Naive thymus-derived CD4-positive, alpha-beta T cell (primary cell): ENCODE measurements around the gene AIP. TPM values are rescaled to one million over a fixed set of nuclear protein-coding genes. Genes with fewer than 3 reads are reported as not detected.
"Not testable (repeated sequence)": the region's sequence is repeated elsewhere in the genome, so short reads cannot be mapped to it uniquely, and the experiment has no call there.

Source experiments
- ATAC-seq: fragments of 150-1000 bp; cut with Tn5 transposase; 2 replicates; pipeline ENCODE4 v1.10.0; 2021; ENCODE audit warnings: mild to moderate bottlenecking, moderate library complexity
- CTCF ChIA-PET: fragments of 350-600 bp; sonication (Branson Sonifier 250); formaldehyde crosslinking; loops from one replicate; lab custom pipeline; 2021; ENCODE audit warnings: antibody characterized with exemption; lab: Charles Lee
- POLR2A ChIA-PET: fragments of 350-600 bp; sonication (Branson Sonifier 250); formaldehyde crosslinking; loops from one replicate; lab custom pipeline; 2021; ENCODE audit warnings: antibody characterized with exemption, inconsistent platforms; lab: Charles Lee
- DNase-seq, 9 donors: peaks; one replicate each; pipeline versions ENCODE4 v3.0.0 to v3.0.0-alpha.2; 2020 to 2022; ENCODE audit warnings: mixed read lengths in 1 of 9
- H3K27ac ChIP-seq: one replicate; pipeline ENCODE4 v1.7.0; 2013; ENCODE audit warnings: mild to moderate bottlenecking, low read depth, low read length, moderate library complexity
- H3K27me3 ChIP-seq, 2 donors: one replicate each; pipeline ENCODE4 v1.7.0; 2013; ENCODE audit warnings: low read length in 2 of 2, mild to moderate bottlenecking in 2 of 2, moderate library complexity in 2 of 2; ENCODE audit not compliant: control insufficient read depth in 2 of 2, insufficient read depth in 2 of 2
- H3K36me3 ChIP-seq, 3 experiments: 1 replicate in 2 of 3; 2 replicates in 1 of 3; pipeline ENCODE4 v1.7.0; 2013; ENCODE audit warnings: low read length in 3 of 3, mild to moderate bottlenecking in 3 of 3, moderate library complexity in 1 of 3; ENCODE audit not compliant: insufficient read depth in 3 of 3, control insufficient read depth in 2 of 3
- H3K4me1 ChIP-seq, 2 donors: one replicate each; pipeline ENCODE4 v1.7.0; 2013; ENCODE audit warnings: low read length in 2 of 2, mild to moderate bottlenecking in 2 of 2, moderate library complexity in 1 of 2; ENCODE audit not compliant: control insufficient read depth in 2 of 2, insufficient read depth in 2 of 2
- H3K4me3 ChIP-seq: 2 replicates; pipeline ENCODE4 v1.7.0; 2013; ENCODE audit warnings: mild to moderate bottlenecking, low read length
- H3K9me3 ChIP-seq, 3 experiments: 1 replicate in 2 of 3; 2 replicates in 1 of 3; pipeline ENCODE4 v1.7.0; 2013; ENCODE audit warnings: low read length in 3 of 3; ENCODE audit not compliant: control insufficient read depth in 2 of 3
- H3K27ac Mint-ChIP-seq, 9 donors: one replicate each; pipeline ENCODE4 v1.8.0; 2020 to 2022; ENCODE audit warnings: mixed read lengths in 9 of 9, mild to moderate bottlenecking in 8 of 9, moderate library complexity in 5 of 9, inconsistent platforms in 2 of 9
- H3K27me3 Mint-ChIP-seq, 5 donors: one replicate each; pipeline ENCODE4 v1.8.0; 2021 to 2022; ENCODE audit warnings: mixed read lengths in 5 of 5, mild to moderate bottlenecking in 1 of 5
- H3K36me3 Mint-ChIP-seq, 5 donors: one replicate each; pipeline ENCODE4 v1.8.0; 2020 to 2022; ENCODE audit warnings: mixed read lengths in 5 of 5, mild to moderate bottlenecking in 3 of 5, inconsistent platforms in 1 of 5
- H3K4me1 Mint-ChIP-seq, 7 donors: one replicate each; pipeline ENCODE4 v1.8.0; 2020 to 2022; ENCODE audit warnings: mixed read lengths in 7 of 7, mild to moderate bottlenecking in 3 of 7, inconsistent platforms in 1 of 7
- H3K4me3 Mint-ChIP-seq, 10 donors: one replicate each; pipeline ENCODE4 v1.8.0; 2020 to 2022; ENCODE audit warnings: mild to moderate bottlenecking in 10 of 10, mixed read lengths in 10 of 10, moderate library complexity in 6 of 10, inconsistent platforms in 2 of 10
- H3K9me3 Mint-ChIP-seq, 11 donors: one replicate each; pipeline ENCODE4 v1.8.0; 2020 to 2022; ENCODE audit warnings: mixed read lengths in 11 of 11, mild to moderate bottlenecking in 4 of 11, inconsistent platforms in 1 of 11, moderate library complexity in 1 of 11
- intact Hi-C, 2 donors: fragments of 100-400 bp; cut with micrococcal nuclease; formaldehyde crosslinking; loops; one replicate each; pipeline ENCODE4 v1.15.1; 2023
- polyA plus RNA-seq, 2 donors: library from polyadenylated mRNA; unstranded; fragments of 300-500 nt; fragmentation: Illumina TruSeq; gene quantifications; one replicate each; pipeline ENCODE4 v1.2.3, GENCODE V29; 2021
- total RNA-seq, 6 experiments: library from RNA in 5 of 6; stranded (reverse) in 5 of 6; gene quantifications; 1 replicate in 5 of 6; 2 replicates in 1 of 6; pipeline ENCODE4 v1.2.3 and lab custom pipeline; 2021 to 2026

AIP gene
- total and polyA plus RNA-seq, 7 experiments from 2014 or later = 107 to 205 (median 137) TPM

DNA sequence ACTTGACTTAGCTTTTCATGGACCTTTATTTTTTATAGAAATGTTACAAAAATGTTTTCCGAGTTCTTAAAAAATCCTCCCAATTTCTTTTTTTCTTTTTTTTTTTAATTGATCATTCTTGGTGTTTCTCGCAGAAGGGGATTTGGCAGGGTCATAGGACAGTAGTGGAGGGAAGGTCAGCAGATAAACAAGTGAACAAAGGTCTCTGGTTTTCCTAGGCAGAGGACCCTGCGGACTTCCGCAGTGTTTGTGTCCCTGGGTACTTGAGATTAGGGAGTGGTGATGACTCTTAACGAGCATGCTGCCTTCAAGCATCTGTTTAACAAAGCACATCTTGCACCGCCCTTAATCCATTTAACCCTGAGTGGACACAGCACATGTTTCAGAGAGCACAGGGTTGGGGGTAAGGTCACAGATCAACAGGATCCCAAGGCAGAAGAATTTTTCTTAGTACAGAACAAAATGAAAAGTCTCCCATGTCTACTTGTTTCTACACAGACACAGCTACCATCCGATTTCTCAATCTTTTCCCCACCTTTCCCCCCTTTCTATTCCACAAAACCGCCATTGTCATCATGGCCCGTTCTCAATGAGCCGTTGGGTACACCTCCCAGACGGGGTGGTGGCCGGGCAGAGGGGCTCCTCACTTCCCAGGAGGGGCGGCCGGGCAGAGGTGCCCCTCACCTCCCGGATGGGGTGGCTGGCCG is 5.3 kb upstream of the AIP start:
- POLR2A ChIA-PET = interaction anchor here (0.6 to 1.5 kb wide), 5 partner anchors 14 to 85 kb away, joined by 3 to 5 read pairs (median 3); no protein-coding TSS in a partner anchor
- not testable (repeated sequence) for H3K4me1 Mint-ChIP-seq

DNA sequence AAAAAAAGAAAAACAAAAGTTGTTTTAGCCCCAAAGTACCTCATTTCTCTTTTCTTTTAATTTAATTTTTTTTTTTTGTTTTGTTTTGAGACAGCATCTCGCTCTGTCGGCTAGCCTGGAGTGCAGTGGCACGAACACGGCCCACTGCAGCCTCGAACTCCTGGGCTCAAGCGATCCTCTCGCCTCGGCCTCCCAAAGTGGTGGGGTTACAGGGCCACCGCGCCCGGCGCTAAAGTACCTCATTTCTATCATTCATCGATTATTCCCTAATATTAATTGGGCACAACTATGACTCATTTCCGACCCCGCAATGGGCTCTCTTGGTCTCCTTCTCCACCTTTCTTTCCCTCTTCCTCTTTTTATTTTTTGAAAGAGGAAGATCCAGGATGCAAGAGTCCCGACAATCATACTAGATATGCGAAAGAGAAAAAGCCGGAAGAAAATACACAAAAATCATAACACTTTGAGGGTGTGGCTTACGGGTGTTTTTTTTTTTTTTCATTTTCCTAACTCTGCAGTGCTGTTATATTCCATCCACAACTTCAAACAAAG is 475 bp upstream of the AIP start:
- Mint-ChIP-seq H3K4me1 (peaks cover 34 to 49% (median 43%) of the 10 kb centered on the region in 7 donors), H3K4me3 (peak overlapping the region; percentile 90 to 100 (median 96)), H3K27me3 (peaks cover 0 to 5% (median 0%) of the 10 kb centered on the region in 5 donors), H3K27ac (peak overlapping the region; percentile 95 to 100 (median 99)), H3K36me3 (peaks cover 0 to 29% (median under 1%) of the 10 kb centered on the region in 5 donors), H3K9me3 (no peaks in the 10 kb centered on the region)
- ChIA-PET POLR2A (interaction anchor here (0.5 to 5.9 kb wide), 39 partner anchors 9 to 640 kb away, joined by 3 to 122 read pairs (median 4); partner anchors contain the start of genes CDK2AP2, PITPNM1, POLD4 and PPP1CA), CTCF (interaction anchor here (0.6 to 3.7 kb wide), 9 partner anchors 14 to 1844 kb away, joined by 3 to 11 read pairs (median 3); partner anchors contain the start of genes POLD4, PPP1CA and PTPRCAP)
- Histone ChIP-seq H3K27me3 (no peaks in the 10 kb centered on the region), H3K27ac (peak overlapping the region; percentile 80), H3K4me1 (peaks cover 37 to 40% of the 10 kb centered on the region in 2 donors), H3K4me3 (peak overlapping the region; percentile 80), H3K36me3 (peaks cover 0 to 8% (median 4%) of the 10 kb centered on the region in 3 experiments), H3K9me3 (no peaks in the 10 kb centered on the region)
- DNase-seq = peak in 1 of 9 donors; percentile 10
- intact Hi-C loops = loop anchor here (1.0 to 10.0 kb wide), 7 partner anchors 13 to 1198 kb away; partner anchors contain the start of genes KDM2A (in 1 of the 2), PTPRCAP (in 1 of the 2), RBM4B (in 1 of the 2) and RPS6KB2 (in 1 of the 2)
- ATAC-seq = peak; percentile 19

More for the DNA sequence above, 5.3 kb upstream of the AIP start:
- H3K27ac Mint-ChIP-seq, H3K36me3 ChIP-seq, ATAC-seq, H3K27ac ChIP-seq, H3K4me3 ChIP-seq, H3K4me3 Mint-ChIP-seq, intact Hi-C loops, H3K4me1 ChIP-seq, DNase-seq, H3K27me3 ChIP-seq, H3K9me3 Mint-ChIP-seq, H3K9me3 ChIP-seq, H3K36me3 Mint-ChIP-seq: not testable (repeated sequence)
- CTCF ChIA-PET = interaction anchor here (1.7 kb wide), 1 partner anchor 95 kb away, joined by 5 read pairs; no protein-coding TSS in a partner anchor
- H3K27me3 Mint-ChIP-seq = peaks cover 0 to 17% (median 0%) of the 10 kb centered on the region in 5 donors

DNA sequence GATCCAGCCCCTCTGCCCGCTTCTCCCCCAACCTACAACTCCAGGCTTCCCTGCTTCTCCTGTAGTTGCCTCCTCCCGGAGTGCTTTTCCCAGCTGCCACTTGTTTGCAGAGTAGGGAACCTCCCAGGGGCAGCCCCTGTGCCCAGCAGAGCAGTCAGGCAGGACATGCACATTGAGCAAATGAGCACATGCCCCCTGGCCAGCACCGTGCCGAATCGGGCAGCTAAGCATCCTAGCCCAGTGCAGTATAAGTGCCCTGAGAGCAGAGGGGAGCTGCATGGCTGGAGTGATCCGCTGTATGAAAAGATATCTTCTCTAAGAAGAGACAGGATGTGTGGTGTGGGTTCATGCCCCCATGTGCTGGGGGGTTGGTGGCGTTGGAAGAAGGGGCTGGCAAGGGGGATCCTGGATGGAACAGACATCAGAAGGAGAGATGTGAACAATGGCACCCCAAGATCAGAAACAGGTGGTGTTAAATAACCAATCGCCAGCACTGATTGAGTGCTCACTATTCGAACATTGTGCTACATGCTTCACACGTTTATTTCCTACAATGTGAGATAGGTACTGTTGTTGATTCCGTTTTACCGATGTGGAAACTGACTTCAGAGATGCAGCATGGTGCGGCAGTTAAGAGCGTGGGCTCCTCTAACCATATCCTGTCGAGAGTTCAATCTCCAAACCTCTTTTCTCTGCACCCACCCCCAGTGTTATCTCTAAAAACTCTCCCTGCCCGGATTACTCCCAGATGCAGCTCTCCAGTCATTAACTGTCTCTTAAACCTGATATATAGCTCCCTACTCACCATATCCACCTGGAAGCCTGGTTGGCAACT is 1.2 kb downstream of the AIP start:
- H3K4me1 ChIP-seq = peaks cover 42 to 44% of the 10 kb centered on the region in 2 donors
- H3K27me3 ChIP-seq = no peaks in the 10 kb centered on the region
- no peaks in the 10 kb centered on the region for H3K9me3 Mint-ChIP-seq
- DNase-seq (peak in 8 of 9 donors; percentile 55 to 89 (median 84)), ATAC-seq (peak; percentile 52)
- H3K27ac Mint-ChIP-seq = peak overlapping the region; percentile 95 to 100 (median 99)
- H3K27ac ChIP-seq = peak overlapping the region; percentile 80
- peak overlapping the region; percentile 80 for H3K4me3 ChIP-seq
- peaks cover 0 to 5% (median 0%) of the 10 kb centered on the region in 5 donors for H3K27me3 Mint-ChIP-seq
- peaks cover 5 to 43% (median 9%) of the 10 kb centered on the region in 5 donors for H3K36me3 Mint-ChIP-seq
- peaks cover 43 to 60% (median 53%) of the 10 kb centered on the region in 7 donors for H3K4me1 Mint-ChIP-seq
- ChIA-PET POLR2A (interaction anchor here (0.6 to 5.9 kb wide), 32 partner anchors 9 to 1216 kb away, joined by 3 to 122 read pairs (median 6); partner anchors contain the start of genes CDK2AP2, PITPNM1, POLD4 and PPP1CA), CTCF (interaction anchor here (0.5 to 3.7 kb wide), 9 partner anchors 14 to 547 kb away, joined by 3 to 11 read pairs (median 3); partner anchors contain the start of genes PITPNM1 and PTPRCAP)
- peak overlapping the region; percentile 90 to 100 (median 96) for H3K4me3 Mint-ChIP-seq
- intact Hi-C loops = loop anchor here (1.0 to 10.0 kb wide), 17 partner anchors 15 to 1199 kb away; partner anchors contain the start of genes POLD4 (in 2 of the 2), PTPRCAP (in 2 of the 2), RPS6KB2 (in 2 of the 2) and KDM2A (in 1 of the 2)
- H3K9me3 ChIP-seq = no peaks in the 10 kb centered on the region
- H3K36me3 ChIP-seq = peaks cover 5 to 25% (median 8%) of the 10 kb centered on the region in 3 experiments

DNA sequence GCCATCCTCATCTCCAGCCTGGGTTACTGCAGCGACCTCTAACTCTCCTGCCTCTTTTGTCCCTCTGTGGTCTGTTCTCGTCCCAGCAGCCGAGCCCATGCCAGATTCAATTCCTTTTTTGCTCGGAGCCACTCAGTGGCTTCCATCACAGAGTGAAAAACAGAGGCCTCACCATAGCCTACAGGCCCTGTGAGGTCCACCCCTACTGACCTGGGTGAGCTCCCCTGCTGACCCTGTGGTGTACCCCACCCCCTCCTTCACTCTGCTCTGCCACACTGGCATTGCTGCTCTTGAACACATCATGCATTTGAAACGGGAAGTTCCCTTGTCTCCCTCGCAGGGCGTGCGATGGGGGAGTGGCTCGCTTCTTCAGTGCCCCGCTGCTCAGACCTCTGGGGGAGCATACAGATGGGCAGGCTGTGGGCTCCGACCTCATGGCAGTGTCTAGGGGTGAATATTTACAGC is 2.1 kb downstream of the AIP start:
- Histone ChIP-seq H3K4me3 (peak overlapping the region; percentile 80), H3K27me3 (no peaks in the 10 kb centered on the region), H3K9me3 (no peaks in the 10 kb centered on the region), H3K27ac (peak overlapping the region; percentile 80), H3K36me3 (peaks cover 5 to 33% (median 16%) of the 10 kb centered on the region in 3 experiments), H3K4me1 (peaks cover 42 to 44% of the 10 kb centered on the region in 2 donors)
- intact Hi-C loops = loop anchor here (1.0 to 10.0 kb wide), 7 partner anchors 21 to 1200 kb away; partner anchors contain the start of genes POLD4 (in 1 of the 2), RAD9A (in 1 of the 2), RBM4B (in 1 of the 2) and YIF1A (in 1 of the 2)
- peak; percentile 15 for ATAC-seq
- DNase-seq = peak in 6 of 9 donors; percentile 41 to 78 (median 48)
- Mint-ChIP-seq H3K36me3 (peaks cover 9 to 47% (median 14%) of the 10 kb centered on the region in 5 donors), H3K9me3 (no peaks in the 10 kb centered on the region), H3K4me1 (peaks cover 48 to 65% (median 57%) of the 10 kb centered on the region in 7 donors), H3K27ac (peak overlapping the region; percentile 95 to 100 (median 99)), H3K4me3 (peak overlapping the region; percentile 90 to 100 (median 96)), H3K27me3 (peaks cover 0 to 5% (median 0%) of the 10 kb centered on the region in 5 donors)
- CTCF ChIA-PET = interaction anchor here (0.6 to 3.7 kb wide), 7 partner anchors 15 to 1070 kb away, joined by 3 to 11 read pairs (median 3); partner anchors contain the start of genes PITPNM1 and PTPRCAP
- POLR2A ChIA-PET = interaction anchor here (0.6 to 5.9 kb wide), 30 partner anchors 8 to 1217 kb away, joined by 3 to 122 read pairs (median 6); partner anchors contain the start of genes CDK2AP2, PITPNM1, POLD4 and PPP1CA

- peaks cover 10 to 48% (median 15%) of the 10 kb centered on the region in 5 donors for H3K36me3 Mint-ChIP-seq
- intact Hi-C loops = loop anchor here in 1 of 2 donors (10.0 kb wide), 1 partner anchor 1201 kb away; the partner anchor contains the start of gene YIF1A
- ChIA-PET CTCF (interaction anchor here (0.6 to 3.7 kb wide), 4 partner anchors 21 to 104 kb away, joined by 3 to 11 read pairs (median 4); partner anchors contain the start of gene PTPRCAP), POLR2A (interaction anchor here (0.6 to 5.9 kb wide), 14 partner anchors 9 to 1608 kb away, joined by 3 to 122 read pairs (median 4); partner anchors contain the start of genes CDK2AP2, PITPNM1, PPP1CA and PTPRCAP)
- not testable (repeated sequence) for H3K9me3 ChIP-seq, H3K27me3 ChIP-seq, ATAC-seq, H3K27me3 Mint-ChIP-seq, H3K9me3 Mint-ChIP-seq
- H3K4me3 Mint-ChIP-seq = peak overlapping the region; percentile 83 to 98 (median 92)
- H3K4me1 Mint-ChIP-seq = peaks cover 49 to 67% (median 59%) of the 10 kb centered on the region in 7 donors
- Histone ChIP-seq H3K36me3 (peaks cover 5 to 44% (median 20%) of the 10 kb centered on the region in 3 experiments), H3K4me1 (peaks cover 42 to 44% of the 10 kb centered on the region in 2 donors), H3K4me3 (peak overlapping the region; percentile 10), H3K27ac (peak overlapping the region; percentile 80)
- peak in 4 of 9 donors; percentile 20 to 56 (median 30) for DNase-seq
- H3K27ac Mint-ChIP-seq = peak overlapping the region; percentile 88 to 100 (median 98)
Measured at GRCh38 chr11:67485873-67486361, 3.1 kb downstream of the AIP start.
